HL-60/S4 treated with phorbol 12-myristate 13-acetate at 8.2 ng/mL for 4 days and 3 days (cell line): ENCODE data around the gene EPN1.

Source experiments
- in situ Hi-C: fragments of 300-500 bp; cut with MboI; formaldehyde crosslinking; loops from 2 replicates; pipeline ENCODE4 v1.15.0; 2022; ENCODE audit warnings: low sequenced_read_pairs

The EPN1 gene

DNA sequence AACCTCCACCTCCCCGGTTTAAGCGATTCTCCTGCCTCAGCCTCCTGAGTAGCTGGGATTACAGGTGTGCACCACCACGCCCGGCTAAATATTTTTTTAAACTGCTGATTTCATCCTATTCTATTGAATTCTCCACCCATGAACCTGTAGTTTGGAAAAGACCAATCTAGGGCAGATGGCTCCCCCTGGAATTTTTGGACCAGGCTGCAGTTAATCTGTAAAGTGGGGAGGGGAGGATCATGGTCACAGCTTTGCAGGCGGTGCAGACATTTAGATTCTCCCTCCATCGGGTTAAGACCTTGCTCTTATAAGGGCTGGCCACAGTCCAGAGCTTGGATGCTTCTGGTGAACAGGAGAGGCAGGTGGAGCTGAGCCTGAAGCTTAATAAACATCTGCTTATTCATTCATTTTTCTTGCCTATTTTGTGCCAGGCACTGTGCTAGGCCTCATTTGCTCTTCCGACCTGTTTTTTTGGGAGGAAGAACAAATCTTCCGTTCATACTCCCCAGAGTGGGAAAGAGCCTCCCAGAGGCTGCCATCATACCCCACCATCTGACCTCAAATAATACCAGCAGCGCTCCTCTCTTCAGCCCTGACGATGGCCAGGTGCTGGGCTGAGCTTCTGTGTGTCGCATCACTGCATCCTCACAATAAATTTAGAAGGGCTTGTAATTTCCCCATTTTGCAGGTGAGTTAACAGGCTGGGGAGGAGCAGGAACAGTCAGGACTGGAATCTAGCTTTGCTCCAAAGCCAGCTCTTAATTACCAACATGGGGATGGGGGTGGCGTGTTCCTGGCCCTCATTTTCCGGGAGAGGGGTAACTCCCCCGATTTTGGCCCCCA, 27.9 kb upstream of the EPN1 start:
- in situ Hi-C loops: no loop called here

DNA sequence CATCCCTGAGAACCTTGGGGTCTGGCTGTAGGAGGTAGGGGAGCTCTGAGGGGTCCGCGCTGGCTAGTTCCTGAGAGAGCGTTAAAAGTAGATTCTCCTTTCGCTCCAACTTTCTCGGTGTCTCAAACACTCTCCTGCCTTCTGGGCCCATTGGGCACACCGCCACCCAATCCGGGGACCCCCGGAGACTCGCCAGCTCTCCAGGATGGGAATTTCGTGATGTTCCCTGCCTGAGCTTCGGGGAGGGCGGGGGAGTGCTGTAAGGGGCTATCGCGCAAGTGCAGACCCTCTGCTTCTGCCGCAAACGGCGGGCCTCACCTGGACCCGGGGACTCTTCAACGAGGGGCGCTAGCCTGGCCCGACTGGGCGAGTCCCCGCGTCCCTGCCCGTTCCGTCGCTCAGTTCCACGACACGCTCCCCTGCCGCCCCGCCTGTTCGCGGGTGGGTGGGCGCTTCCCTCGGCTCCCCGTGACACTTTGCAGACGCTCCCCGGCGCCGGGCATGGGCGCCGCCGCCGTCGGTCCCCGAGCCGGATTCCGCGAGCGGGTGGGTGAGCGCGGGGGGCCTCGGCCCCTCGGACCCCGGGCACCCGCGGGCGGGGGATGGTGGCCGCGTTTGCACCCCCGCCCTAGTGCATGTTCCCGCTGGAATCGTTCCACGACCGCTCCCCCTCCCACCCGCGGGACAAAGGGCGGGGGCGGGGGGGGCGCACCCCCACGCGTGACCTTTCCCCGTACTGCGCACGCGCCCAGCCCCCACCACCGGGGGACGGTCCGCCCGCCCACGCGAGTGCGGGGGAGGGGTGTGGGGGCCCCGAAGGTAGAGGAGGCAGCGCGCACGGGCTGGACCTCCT, 27.1 kb upstream of the EPN1 start, which contains the start of gene CCDC106:
Gene CCDC106, plus strand, starts transcription at position 481 of the 853 bp plus-strand sequence. CDS start 835 bp downstream, outside the sequence.
- in situ Hi-C loops: no loop called here

DNA sequence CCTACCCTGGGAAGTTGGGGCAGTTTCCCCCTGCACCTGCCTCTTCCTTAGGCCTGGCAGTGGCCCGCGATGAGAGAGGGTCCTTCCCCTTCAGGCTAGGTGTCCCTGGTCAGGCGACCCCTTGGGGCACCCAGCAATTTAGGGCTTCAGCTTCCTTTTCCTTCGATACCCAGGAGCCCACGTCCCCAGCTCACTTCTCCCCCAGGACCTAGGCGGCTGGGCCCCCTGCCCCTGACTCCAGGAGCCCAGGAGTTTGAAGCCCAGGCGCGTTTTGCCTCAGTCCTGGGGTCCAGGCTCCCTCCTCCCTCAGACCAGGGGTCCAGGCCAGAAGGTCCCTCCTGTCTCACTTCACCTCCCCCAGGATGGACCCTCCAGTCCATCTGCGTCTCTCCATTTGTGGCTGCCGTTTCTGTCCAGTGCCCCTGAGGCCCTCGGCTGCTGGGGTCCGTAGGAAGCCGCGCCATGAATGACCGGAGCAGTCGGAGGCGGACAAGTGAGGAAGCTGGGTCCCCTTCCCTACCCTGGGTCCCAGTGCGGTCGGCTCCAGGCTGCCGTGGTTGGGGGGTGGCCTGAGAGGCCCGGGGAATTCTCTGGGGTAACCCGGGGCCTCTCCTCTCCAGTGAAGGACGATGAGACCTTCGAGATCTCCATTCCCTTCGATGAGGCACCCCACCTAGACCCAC, 26.3 kb upstream of the EPN1 start:
- in situ Hi-C loops: no loop called here

DNA sequence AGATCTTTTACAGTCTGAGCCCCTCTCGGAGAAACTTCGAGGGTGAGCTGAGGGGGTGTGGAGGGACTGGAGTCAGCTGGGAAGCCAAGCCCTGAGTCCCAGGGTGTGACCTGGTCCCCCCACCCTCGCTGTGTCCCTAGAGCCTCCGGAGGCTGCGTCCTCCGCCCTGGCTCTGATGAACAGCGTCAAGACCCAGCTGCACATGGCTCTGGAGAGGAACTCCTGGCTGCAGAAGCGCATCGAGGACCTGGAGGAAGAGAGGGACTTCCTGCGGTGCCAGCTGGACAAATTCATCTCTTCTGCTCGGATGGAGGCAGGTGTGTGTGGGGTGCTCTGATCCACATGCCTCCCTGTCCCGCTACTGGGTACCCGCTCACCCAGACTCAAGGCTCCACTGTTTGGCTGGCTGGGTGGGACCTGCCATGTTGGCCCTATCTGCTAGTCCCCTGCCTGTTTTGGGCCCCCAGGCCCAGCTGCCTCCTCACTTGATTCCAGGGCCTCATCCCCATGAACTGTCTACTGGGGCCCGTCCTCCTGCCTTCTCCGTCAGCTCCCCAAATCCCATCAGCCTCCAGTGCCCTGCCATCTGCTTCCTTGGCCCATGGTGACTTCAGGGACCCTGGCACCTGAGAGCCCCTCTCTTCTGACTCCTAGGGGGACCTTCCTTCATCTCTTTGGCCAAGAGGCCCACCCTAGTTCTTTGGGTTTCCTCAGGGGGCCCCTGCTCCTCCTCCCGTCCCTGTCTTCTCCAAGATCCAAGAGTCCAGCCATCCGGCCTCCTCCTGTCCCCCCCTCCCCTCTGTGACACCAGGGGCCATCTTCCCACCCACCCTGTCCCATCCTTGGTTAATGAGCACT, 25.5 kb upstream of the EPN1 start:
- in situ Hi-C loops: no loop called here

DNA sequence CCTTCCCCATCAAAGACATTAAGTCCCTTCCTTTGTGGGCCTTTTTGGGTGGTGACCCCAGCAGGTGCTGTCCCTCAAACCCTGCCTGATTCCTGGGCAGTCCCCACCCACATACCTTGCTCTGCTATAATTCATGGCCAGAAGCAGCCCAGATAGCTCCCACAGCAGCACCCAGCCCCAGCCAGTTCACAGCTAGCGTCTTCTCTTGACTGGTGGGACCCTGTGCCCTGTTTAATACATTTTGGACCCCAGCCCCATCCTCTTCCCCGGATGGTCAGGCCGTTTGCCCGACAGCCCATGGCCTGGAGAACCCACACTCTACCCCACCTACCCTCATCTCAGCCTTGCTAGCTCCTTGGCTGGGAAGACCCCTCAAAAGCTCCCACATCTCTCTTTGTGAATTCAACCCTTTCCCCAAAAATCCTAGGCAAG, 24.9 kb upstream of the EPN1 start:
- in situ Hi-C loops: no loop called here

DNA sequence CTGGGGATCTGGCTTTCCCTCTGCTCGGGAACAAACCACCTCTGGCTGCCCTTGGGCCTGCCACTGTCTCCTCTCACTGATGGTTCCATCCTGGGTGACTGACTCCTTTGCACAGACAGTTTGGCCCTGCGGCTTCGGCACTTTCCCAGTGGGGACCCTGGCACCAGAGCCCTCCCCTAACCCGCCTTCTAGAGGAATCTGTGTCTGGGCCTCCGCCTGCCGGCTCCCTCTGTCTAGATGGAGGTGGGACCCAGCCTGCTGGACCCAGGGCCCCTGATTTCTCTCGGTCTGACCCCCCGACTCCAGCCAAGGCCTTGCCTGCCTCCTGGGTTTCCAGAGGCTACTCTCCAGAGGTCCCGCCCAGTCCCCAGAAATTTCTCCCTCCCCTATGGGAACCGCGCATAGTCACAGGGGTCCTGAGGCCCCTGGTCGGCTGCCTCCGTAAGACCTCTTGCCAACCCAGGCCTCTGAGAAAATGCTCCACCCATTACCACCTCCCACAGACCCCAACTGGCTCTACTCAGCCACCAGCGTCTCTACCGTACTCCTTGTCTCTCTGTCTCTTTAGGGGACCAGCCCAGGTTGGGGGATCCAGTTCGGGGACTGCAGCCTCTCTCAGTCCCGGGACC, 24.3 kb upstream of the EPN1 start:
- in situ Hi-C loops: no loop called here

DNA sequence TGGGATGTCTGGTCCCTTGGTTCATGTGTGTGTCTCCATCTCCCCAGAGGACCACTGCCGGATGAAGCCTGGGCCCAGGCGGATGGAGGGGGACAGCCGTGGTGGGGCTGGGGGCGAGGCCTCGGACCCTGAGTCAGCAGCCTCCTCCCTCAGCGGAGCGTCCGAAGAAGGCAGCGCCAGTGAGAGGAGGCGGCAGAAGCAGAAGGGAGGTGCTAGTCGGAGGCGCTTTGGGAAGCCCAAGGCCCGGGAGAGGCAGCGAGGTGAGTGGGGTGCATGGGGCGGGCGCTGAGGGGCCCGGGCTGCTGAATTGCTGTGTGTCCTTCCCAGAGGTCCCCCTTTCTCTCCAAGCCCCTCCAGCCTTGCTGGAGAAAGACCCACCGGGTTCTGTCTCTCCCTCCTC, 23.8 kb upstream of the EPN1 start:
- in situ Hi-C loops: no loop called here

DNA sequence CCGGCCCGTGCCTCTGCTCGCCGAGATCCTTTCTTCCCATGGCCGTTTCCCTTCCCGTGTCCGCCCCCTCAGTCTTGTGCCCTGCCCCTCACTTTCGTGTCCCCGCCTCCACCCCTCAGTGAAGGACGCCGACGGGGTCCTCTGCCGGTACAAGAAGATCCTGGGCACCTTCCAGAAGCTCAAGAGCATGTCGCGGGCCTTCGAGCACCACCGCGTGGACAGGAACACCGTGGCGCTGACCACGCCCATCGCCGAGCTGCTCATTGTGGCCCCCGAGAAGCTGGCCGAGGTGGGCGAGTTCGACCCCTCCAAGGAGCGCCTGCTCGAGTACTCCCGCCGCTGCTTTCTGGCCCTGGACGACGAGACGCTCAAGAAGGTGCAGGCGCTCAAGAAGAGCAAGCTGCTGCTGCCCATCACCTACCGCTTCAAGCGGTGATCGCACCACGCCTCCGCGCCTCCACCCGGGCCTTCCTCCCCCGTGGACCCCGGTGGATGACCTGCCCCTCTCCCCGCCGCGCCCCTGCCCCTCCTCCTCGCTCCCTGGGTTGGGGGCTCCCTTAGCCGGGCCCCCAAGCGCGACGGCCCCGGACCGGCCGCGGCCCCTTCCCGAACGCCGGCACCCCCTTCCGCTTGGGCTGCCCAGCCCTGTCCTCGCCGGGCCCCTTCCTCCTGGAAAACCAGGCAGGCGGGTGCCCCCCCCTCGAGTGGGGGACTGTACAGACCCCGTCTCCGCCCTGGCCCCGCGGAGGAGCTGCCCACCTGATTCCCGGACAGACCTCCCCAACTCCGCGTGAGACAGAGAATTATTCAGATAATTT, 22.5 kb upstream of the EPN1 start:
- in situ Hi-C loops: no loop called here

DNA sequence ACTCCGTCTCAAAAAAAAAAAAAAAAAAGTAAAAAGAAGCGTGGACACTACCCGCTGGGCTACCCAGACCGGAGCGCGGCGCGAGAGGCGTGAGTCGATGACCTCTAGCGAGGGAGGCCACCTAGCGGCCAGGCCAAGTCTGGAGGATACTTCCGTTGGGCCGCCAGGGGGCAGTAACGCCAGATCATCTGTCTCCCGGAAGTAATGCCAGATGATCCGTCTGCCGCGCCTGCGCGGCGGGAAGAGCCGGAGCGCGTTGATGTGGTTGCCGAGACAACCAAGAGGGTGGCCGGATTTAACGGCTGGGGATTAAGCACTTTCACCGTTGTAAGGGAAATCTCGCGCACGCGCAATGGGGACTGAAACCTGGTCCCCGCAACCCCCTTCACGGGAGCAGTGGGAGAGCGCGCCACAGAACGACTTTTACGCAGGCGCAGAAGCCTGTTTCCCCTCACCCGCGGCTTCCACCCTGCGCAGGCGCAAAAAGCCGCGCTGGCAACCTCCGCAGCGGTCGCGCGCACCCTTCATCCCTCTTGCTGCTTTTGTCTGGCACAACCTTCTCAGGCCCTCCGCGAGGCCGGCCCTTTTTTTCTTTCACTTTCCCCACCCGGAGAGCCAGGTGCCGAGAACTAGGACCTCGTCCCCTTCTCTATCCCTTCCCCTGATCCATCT, 21.2 kb upstream of the EPN1 start:
- in situ Hi-C loops: no loop called here

DNA sequence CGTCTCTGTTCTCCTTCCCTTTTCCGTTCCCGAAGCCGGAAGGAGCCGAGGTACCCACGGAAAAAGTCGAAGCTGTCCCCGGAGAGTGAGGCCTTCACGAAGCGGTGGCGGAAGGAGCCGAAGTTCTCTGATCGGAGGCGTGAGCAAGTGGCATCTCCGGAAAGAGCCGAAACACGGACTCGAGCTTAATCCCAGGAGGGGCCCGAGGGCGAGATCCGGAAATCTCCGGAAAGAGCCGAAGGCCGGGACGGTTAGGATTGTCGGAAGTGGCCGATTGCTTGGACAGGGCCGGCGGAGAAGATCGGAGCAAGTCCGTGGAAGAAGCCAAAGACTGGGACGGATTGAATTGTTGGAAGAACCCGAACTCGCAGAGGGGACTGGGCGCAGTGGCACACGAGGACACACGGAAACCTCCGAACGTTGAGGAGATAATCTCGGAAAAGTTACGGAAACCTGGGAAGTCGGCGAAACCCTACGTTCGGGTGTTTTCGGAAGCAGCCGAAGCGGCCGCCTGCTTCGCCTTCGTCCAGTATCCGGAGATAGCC, 20.6 kb upstream of the EPN1 start:
- in situ Hi-C loops: no loop called here

DNA sequence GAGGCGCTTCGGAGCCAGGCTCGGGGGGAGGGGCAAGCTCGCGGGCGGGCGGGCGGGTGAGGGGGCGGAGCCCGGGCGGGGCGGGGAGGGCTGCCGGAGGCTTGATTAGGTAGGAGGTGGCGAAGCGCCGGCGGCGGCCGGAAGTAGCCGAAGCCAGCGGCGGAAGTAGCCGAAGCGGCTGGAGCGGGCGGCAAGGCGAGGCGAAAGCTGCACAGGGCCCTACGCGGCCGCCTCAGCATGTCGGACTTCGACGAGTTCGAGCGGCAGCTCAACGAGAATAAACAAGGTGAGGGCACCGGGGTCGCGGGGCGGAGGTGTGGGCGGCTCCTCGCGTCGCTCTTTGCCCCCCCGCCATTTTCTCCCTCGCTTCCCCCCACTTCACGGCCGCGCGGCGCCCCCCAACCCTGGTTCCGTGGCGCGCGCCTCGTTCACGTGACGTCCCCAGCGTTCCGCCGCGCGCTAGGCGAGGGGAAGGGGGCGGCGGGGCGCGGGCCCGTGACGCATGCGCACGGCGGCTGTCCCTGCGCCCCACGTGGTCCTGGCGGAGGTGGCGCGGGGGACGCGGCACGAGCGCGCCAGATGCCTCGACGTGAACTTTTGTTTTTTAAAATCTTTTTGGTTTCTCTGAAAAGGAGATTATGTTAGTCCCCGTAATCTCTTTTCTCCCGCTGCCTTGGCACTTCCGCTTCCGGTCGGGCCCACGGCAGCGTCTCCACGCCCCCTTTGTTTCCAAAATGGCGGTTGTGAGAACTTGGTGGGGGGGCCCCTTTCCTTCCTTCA, 20.0 kb upstream of the EPN1 start, which contains the start of gene U2AF2:
Gene U2AF2, plus strand, starts transcription at position 168 of the 780 bp plus-strand sequence. Its CDS starts 70 bp downstream, at position 238.
- in situ Hi-C loops: no loop called here

DNA sequence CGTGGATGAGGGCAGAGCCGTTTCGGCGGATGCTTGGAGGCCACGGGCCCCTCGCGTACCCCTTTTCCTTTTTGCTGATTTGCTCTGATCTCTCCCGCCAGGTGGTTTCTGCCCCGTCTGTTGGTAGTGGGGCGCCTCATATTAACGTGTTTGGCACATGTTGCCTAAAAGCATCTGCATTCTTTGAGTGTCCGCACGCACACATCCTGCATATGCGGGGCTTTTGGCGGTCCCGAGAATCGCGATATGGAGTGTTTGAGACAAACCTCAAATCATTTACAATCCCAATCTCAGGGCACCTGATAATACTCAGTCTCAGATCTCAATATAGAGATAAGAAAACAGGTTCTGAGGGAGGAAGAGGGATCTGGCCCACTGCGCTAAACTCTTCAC, 19.4 kb upstream of the EPN1 start:
- in situ Hi-C loops: no loop called here

DNA sequence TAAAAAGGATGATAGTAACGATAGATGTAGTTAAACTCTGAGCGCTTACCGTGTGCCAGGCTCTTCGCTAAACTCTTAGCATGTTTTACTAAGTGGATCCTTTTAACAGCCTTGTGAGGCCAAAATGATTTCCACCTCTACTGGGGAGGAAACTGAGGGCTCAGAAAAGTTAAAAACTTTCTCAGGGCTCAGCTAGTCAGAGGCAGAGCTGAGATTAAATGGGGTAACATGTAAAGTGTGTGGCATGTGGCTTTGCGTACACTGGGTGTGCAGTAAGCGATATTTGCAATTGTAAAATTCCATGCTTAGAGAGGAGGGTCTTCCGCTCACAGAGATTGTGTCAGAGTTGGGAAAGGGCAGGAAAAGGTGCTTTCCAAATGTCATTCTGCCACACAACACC, 18.5 kb upstream of the EPN1 start:
- in situ Hi-C loops: no loop called here

DNA sequence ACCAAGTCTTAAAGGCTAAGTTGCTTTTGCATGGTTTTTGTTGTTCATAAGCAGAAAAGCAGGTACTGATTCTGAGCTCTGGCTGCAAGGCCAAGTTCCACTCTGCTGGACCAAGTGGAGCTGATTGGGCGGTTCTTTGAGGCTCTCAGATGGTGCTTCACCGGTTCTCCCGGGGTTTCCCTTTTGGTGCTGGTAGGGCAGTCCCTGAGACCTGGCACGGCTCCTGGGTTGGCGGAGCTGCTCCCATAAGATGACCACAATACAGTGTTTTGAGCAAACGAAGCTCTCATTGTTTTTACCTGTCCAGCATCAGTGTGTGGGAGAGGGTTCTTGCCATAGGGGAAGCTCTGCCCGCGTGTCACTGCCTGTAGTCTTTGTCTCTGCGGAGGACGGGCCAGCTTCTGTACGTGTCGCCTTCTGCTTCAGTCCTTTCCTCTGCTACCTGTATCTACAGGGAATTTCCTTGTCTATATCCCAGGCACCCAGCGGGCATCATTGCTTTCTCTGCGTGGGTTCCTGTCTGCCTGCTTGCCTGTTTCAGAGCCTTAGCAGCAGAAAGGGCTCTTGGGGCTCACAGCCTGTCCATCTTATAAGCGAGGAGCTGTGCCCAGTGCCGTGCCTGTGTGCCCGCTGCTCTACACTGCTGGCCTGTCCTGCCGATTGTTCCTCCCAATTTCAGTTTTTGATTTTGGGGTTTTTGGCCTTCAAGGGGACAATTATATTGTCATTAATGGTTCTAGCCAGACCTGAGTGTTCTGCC, 17.9 kb upstream of the EPN1 start:
- in situ Hi-C loops: no loop called here

DNA sequence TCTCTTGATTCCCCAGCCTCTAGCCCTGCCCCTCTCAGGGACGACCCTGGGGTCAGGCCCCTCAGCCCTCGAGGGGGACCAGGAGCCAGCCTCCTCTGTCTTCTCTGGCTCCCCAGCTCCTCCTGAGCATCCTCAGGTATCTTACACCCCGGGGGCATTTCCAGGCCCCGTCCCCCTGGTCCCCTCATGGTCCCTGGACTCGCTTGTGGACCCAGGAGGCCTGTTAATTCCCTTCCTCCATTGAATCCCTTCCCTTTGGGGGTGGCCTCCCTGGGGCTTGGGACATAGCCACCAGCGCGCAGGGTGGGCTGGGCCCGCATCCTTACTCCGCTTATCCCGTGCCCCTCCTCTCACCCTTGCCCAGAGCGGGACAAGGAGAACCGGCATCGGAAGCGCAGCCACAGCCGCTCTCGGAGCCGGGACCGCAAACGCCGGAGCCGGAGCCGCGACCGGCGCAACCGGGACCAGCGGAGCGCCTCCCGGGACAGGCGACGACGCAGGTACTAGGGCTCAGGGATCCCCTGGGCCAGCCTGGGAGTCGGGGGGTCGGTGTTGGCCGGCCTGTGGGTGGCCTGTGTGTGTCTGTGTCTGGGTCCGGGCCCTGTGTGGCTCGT, 16.1 kb upstream of the EPN1 start:
- in situ Hi-C loops: no loop called here

DNA sequence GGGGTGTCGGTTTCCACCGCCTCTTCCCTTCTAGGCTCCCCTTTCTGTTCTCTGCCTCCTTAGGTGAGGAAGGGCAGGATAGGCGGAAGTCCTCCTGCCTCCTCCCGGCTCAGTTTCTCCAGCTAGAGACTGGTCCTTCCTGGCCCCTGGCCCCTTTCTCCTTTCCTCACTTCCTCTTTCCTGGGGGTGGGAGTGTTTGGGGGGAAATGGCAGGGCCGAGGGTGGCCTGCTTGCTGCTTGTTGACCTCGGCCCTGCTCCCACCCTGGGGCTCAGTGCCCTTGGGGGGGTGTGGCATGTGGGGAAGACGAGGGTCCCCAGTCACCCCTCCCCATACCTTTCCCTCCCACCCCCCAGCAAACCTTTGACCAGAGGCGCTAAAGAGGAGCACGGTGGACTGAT, 15.2 kb upstream of the EPN1 start:
- in situ Hi-C loops: no loop called here
